ENCODE data around the gene TMEM126B.
"Not testable (repeated sequence)": the region's sequence is repeated elsewhere in the genome, so short reads cannot be mapped to it uniquely, and the experiment has no call there.

The TMEM126B gene

GRCh38 chr11:85627998-85628770 lies at the start of gene TMEM126B:
TSS of gene TMEM126B (plus strand) at chr11:85628593. CDS start at chr11:85628608, 15 bp downstream.
- peak; percentile 94 for DNase-seq (ENCODE audit: low read depth)

GRCh38 chr11:85582111-85582510 lies 46.3 kb upstream of the TMEM126B start:
- DNase-seq (ENCODE audit: low read depth) = no peak

- no peak for DNase-seq (ENCODE audit: low read depth)
These were observed 39.0 kb upstream of the TMEM126B start for GRCh38 chr11:85589373-85589772.

- peak; percentile 24 for DNase-seq (ENCODE audit: low read depth)
These were observed 37.4 kb upstream of the TMEM126B start for GRCh38 chr11:85590848-85591483.

GRCh38 chr11:85595285-85595884 lies 33.0 kb upstream of the TMEM126B start:
- DNase-seq (ENCODE audit: low read depth) = peak; percentile 11

- DNase-seq (ENCODE audit: low read depth) = no peak
These were observed 31.5 kb upstream of the TMEM126B start for GRCh38 chr11:85596886-85597285.

- no peak for DNase-seq (ENCODE audit: low read depth)
These were observed 29.3 kb upstream of the TMEM126B start for GRCh38 chr11:85599083-85599482.

GRCh38 chr11:85602526-85603213 lies 25.7 kb upstream of the TMEM126B start:
- DNase-seq (ENCODE audit: low read depth) = no peak

- no peak for DNase-seq (ENCODE audit: low read depth)
These were observed 25.2 kb upstream of the TMEM126B start for GRCh38 chr11:85603220-85603619.

- not testable (repeated sequence) for DNase-seq (ENCODE audit: low read depth)
These were observed 22.2 kb upstream of the TMEM126B start for GRCh38 chr11:85606237-85606636.

- DNase-seq (ENCODE audit: low read depth) = not testable (repeated sequence)
These were observed 19.8 kb upstream of the TMEM126B start for GRCh38 chr11:85608621-85609020.

GRCh38 chr11:85609286-85609685 lies 19.1 kb upstream of the TMEM126B start:
- DNase-seq (ENCODE audit: low read depth) = not testable (repeated sequence)

GRCh38 chr11:85611643-85612042 lies 16.8 kb upstream of the TMEM126B start:
- not testable (repeated sequence) for DNase-seq (ENCODE audit: low read depth)

GRCh38 chr11:85619499-85619898 lies 8.9 kb upstream of the TMEM126B start:
- no peak for DNase-seq (ENCODE audit: low read depth)

GRCh38 chr11:85620256-85620655 lies 8.1 kb upstream of the TMEM126B start:
- no peak for DNase-seq (ENCODE audit: low read depth)

- no peak for DNase-seq (ENCODE audit: low read depth)
These were observed 1.9 kb upstream of the TMEM126B start for GRCh38 chr11:85626496-85626895.

GRCh38 chr11:85627332-85627997 lies 928 bp upstream of the TMEM126B start, which contains the start of gene DLG2:
TSS of gene DLG2 (minus strand) at chr11:85627344.
- no peak for DNase-seq (ENCODE audit: low read depth)

GRCh38 chr11:85628771-85629341 lies 463 bp downstream of the TMEM126B start:
- no peak for DNase-seq (ENCODE audit: low read depth)

- DNase-seq (ENCODE audit: low read depth) = no peak
These were observed 6.4 kb downstream of the TMEM126B start for GRCh38 chr11:85634747-85635146.

GRCh38 chr11:85643191-85643614 lies 14.8 kb downstream of the TMEM126B start:
- DNase-seq (ENCODE audit: low read depth) = no peak

GRCh38 chr11:85647078-85647477 lies 18.7 kb downstream of the TMEM126B start:
- no peak for DNase-seq (ENCODE audit: low read depth)
